GM12878 (cell line): Measurements from ENCODE around the gene SLC12A4. TPM values are rescaled to one million over a fixed set of nuclear protein-coding genes. Genes with fewer than 3 reads are reported as not detected.
A peak's percentile ranks its signal among the peaks of the same experiment; 100 is the strongest.

Source experiments
- ATAC-seq: fragments of 200-7000 bp; cut with Tn5 transposase; 3 replicates; pipeline ENCODE4 v1.9.1; 2020; ENCODE audit warnings: mild to moderate bottlenecking, moderate library complexity
- BruUV-seq: library from RNA; stranded (reverse); fragments of 400-500 nt; replicated peaks from 2 replicates; lab custom pipeline; 2021; lab: Mats Ljungman, UMichigan
- CTCF ChIA-PET: fragments of 300-600 bp; sonication (Branson Sonifier 250); formaldehyde crosslinking; extraction: SDS; loops from one replicate; lab custom pipeline; 2021; ENCODE audit warnings: inconsistent platforms; lab: Yijun Ruan, JAX
- POLR2A ChIA-PET: fragments of 350-600 bp; formaldehyde crosslinking; extraction: SDS; loops from one replicate; lab custom pipeline; 2021; ENCODE audit warnings: inconsistent platforms; lab: Charles Lee
- RAD21 ChIA-PET: fragments of 300-600 bp; sonication (Branson Sonifier 250); formaldehyde crosslinking; loops from one replicate; lab custom pipeline; 2023; ENCODE audit warnings: antibody characterized with exemption; ENCODE audit not compliant: unreplicated experiment; lab: Charles Lee
- SMC1A ChIA-PET: fragments of 300-600 bp; sonication (Branson Sonifier 250); formaldehyde crosslinking; loops from one replicate; lab custom pipeline; 2023; ENCODE audit not compliant: unreplicated experiment, uncharacterized antibody; lab: Charles Lee
- DNase-seq: peaks from one replicate; pipeline ENCODE4 v3.0.0-alpha.2; 2011; ENCODE audit warnings: low read depth, low spot score
- FAIRE-seq: peaks from 3 replicates; lab custom pipeline; 2011; peaks lifted over from hg19 to GRCh38; lab: Jason Lieb, UNC
- H2AFZ ChIP-seq: 2 replicates; pipeline ENCODE4 v1.6.0; 2011; ENCODE audit warnings: low read depth, low read length, control low read depth; ENCODE audit not compliant: control insufficient read depth
- H3K27ac ChIP-seq: 2 replicates; pipeline ENCODE4 v1.5.1; 2011; ENCODE audit warnings: control low read depth; ENCODE audit not compliant: control insufficient read depth, insufficient read depth
- H3K27me3 ChIP-seq, 2 experiments: replicated peaks in 1 of 2; 2 replicates each; pipeline versions ENCODE4 v1.6.0 to v1.6.1; 2011; ENCODE audit warnings: low read length in 1 of 2; ENCODE audit not compliant: control insufficient read depth in 2 of 2, insufficient read depth in 2 of 2
- H3K36me3 ChIP-seq, 2 experiments: 2 replicates each; pipeline ENCODE4 v1.5.1; 2011; ENCODE audit warnings: low read length in 1 of 2; ENCODE audit not compliant: control insufficient read depth in 2 of 2, insufficient read depth in 2 of 2
- H3K4me1 ChIP-seq: 2 replicates; pipeline ENCODE4 v1.6.1; 2011; ENCODE audit warnings: mild to moderate bottlenecking, low read length, moderate library complexity, mixed read lengths; ENCODE audit not compliant: control insufficient read depth, insufficient read depth
- H3K4me2 ChIP-seq: 2 replicates; pipeline ENCODE4 v1.6.0; 2011; ENCODE audit warnings: control low read depth; ENCODE audit not compliant: control insufficient read depth, insufficient read depth
- H3K4me3 ChIP-seq: fragments of 200-600 bp; sonication (generic); 2 replicates; pipeline ENCODE4 v1.5.1; 2016
- H3K79me2 ChIP-seq: 2 replicates; pipeline ENCODE4 v1.6.0; 2011; ENCODE audit warnings: low read length; ENCODE audit not compliant: control insufficient read depth, insufficient read depth
- H3K9ac ChIP-seq: 2 replicates; pipeline ENCODE4 v1.8.0; 2011; ENCODE audit warnings: low read length, control low read depth, mixed read lengths; ENCODE audit not compliant: control insufficient read depth, insufficient read depth
- H3K9me3 ChIP-seq: replicated peaks from 3 replicates; pipeline ENCODE4 v1.5.1; 2011; ENCODE audit warnings: mild to moderate bottlenecking, low read length; ENCODE audit not compliant: control insufficient read depth, insufficient read depth
- H4K20me1 ChIP-seq: 2 replicates; pipeline ENCODE4 v1.6.0; 2011; ENCODE audit not compliant: control insufficient read depth, insufficient read depth
- EED ChIP-seq: sonication (generic); IDR thresholded peaks from 2 replicates; pipeline ENCODE4 v1.6.1; 2016; ENCODE audit warnings: antibody characterized with exemption, low read depth
- IKZF2 ChIP-seq, 2 experiments: fragments of 450-650 bp; IDR thresholded peaks; 2 replicates each; pipeline ENCODE4 v1.6.1; 2017; ENCODE audit warnings: mild to moderate bottlenecking in 2 of 2, moderate library complexity in 2 of 2
- MYC ChIP-seq: IDR thresholded peaks from 2 replicates; pipeline ENCODE4 v1.6.1; 2011; ENCODE audit warnings: mild to moderate bottlenecking, low read length, moderate library complexity, inconsistent platforms; ENCODE audit not compliant: insufficient read depth, insufficient replicate concordance, insufficient read length, severe bottlenecking
- PAX5 ChIP-seq: IDR thresholded peaks from 2 replicates; pipeline ENCODE4 v1.6.1; 2011; ENCODE audit warnings: low read depth, low read length, borderline replicate concordance
- PKNOX1 ChIP-seq: fragments of 450-650 bp; IDR thresholded peaks from 2 replicates; pipeline ENCODE4 v1.6.1; 2016; ENCODE audit warnings: mild to moderate bottlenecking
- POLR2A ChIP-seq: IDR thresholded peaks from 2 replicates; pipeline ENCODE4 v1.6.1; 2011; ENCODE audit warnings: low read depth, mild to moderate bottlenecking, low read length
- POLR2AphosphoS5 ChIP-seq: IDR thresholded peaks from 2 replicates; pipeline ENCODE4 v1.6.1; 2011; ENCODE audit warnings: mild to moderate bottlenecking, low read length, inconsistent platforms
- WGBS: methylation state at CpG from one replicate; pipeline ENCODE4 v1.1.6; 2016; ENCODE audit warnings: low lambda C conversion rate; ENCODE audit not compliant: insufficient replicate concordance, insufficient coverage; ENCODE audit errors: missing lambda C conversion rate; 5-methylcytosine and 5-hydroxymethylcytosine counted together
- in situ Hi-C: fragments of 300-500 bp; cut with MboI; formaldehyde crosslinking; loops from 9 replicates; pipeline ENCODE4 v1.14.3; 2018; ENCODE audit warnings: mixed read lengths
- intact Hi-C: fragments of 100-400 bp; cut with micrococcal nuclease; formaldehyde crosslinking; loops from one replicate; pipeline ENCODE4 v1.14.2; 2022; ENCODE audit not compliant: unreplicated experiment
- polyA plus RNA-seq, 11 experiments: library from polyadenylated mRNA; depleted of rRNA in 4 of 11; unstranded in 6 of 11; stranded (reverse) in 5 of 11; fragments of >200 nt; fragmentation: Nextera tagmentation in 4 of 11; fragmentation: Illumina TruSeq in 1 of 11; extraction: Ambion mirVana in 4 of 11; extraction: Trizol in 1 of 11; gene quantifications; 1 replicate in 1 of 11; 2 replicates in 10 of 11; pipeline versions ENCODE4 v1.2.1 to v1.2.3, GENCODE V29; 2011 to 2016; ENCODE audit warnings: inconsistent platforms in 2 of 11, missing spikeins in 2 of 11, low read depth in 1 of 11
- total RNA-seq, 4 experiments: library from RNA; depleted of rRNA in 3 of 4; stranded (reverse); fragments of >200 nt in 3 of 4; fragmentation: Illumina TruSeq in 1 of 4; extraction: Trizol in 1 of 4; gene quantifications; 2 replicates each; pipeline versions ENCODE4 v1.2.1 to v1.2.3, GENCODE V29; 2013 to 2021
- TF ChIP-seq, protein P1 (sequence below): IDR thresholded peaks from 2 replicates; pipeline ENCODE4 v1.6.1; 2011; ENCODE audit warnings: borderline replicate concordance, low read depth, mild to moderate bottlenecking, moderate library complexity, low read length; ENCODE audit not compliant: insufficient read depth, poor library complexity, severe bottlenecking

SLC12A4 gene
- total and polyA plus RNA-seq, 10 of the 15 experiments (the other 5 are each of a cell fraction or from before 2014, with no cell fraction given) = 0.95 to 39.9 (median 14.2) TPM

DNA sequence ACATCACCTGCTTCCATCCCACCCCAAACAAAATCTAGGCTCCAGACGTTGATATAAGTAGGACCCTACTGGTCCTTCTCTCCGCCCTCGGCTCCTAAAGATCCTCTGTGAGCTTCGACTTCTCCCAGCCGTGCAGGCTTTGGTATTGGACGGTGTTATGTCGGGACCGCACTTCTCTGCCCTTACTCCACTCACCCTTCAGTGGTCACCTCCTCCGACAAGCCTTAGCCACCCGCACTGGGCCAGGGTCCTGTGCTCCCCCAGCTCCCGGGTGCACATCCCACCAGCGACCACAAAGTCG lies 33.4 kb downstream of the SLC12A4 start (continued):
- TF ChIP-seq PKNOX1 (no peak), POLR2A (no peak), MYC (no peak)

DNA sequence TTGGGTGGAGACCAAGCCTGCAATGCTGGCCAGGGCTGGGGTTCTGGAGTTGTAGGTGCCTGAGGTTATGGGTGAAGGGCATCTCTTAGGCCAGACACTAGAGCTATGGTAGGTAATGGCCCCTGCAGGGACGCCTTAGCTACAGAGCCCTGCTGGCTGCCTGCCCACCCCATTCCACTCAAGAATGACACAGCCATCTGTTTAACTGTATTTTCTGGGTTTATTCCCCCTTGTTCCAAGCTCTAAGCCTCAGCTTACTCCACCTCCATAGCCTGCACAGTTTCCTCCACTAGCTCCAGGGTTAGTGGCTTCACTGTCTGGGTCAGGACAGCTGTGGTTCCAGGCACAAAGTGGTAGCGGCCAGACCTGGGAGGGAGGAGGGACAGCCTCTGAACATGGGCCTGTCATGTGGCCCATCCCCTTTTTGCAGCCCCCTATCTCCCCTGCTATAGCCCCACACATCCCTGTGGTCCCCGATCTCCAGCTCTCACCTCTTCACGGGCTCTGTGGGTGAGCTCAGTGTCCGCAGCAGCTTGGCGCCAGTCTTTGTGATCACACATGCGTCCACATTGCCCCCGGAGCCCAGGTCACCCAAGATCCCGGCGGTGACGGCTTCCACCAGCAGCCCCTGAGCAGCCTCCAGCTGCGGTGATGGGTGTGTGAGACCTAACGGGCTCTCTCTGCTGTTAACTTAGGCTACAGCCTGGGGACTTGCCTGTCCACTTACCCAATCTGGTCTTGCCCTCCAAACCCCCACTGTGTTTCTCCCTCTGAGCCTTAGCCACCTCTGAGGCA lies 33.9 kb downstream of the SLC12A4 start:
- ChIA-PET SMC1A (interaction anchor here (0.6 to 1.2 kb wide), 5 partner anchors 31 to 131 kb away, joined by 3 to 4 read pairs (median 3); no protein-coding TSS in a partner anchor), POLR2A (interaction anchor here (0.6 to 2.4 kb wide), 7 partner anchors 38 to 1835 kb away, joined by 3 to 7 read pairs (median 4); no protein-coding TSS in a partner anchor), RAD21 (interaction anchor here (1.0 kb wide), 1 partner anchor 88 kb away, joined by 3 read pairs; the partner anchor contains the start of gene NUTF2), CTCF (interaction anchor here (0.7 to 3.5 kb wide), 8 partner anchors 51 to 413 kb away, joined by 3 to 15 read pairs (median 4); partner anchors contain the start of gene NRN1L)
- Histone ChIP-seq H3K36me3 (peaks cover 21 to 27% of the 10 kb centered on the region in 2 experiments), H3K27me3 (no peaks in the 10 kb centered on the region), H4K20me1 (no peaks in the 10 kb centered on the region), H3K4me2 (peak overlapping the region; percentile 81), H3K27ac (no peak overlapping the region), H3K9me3 (no peaks in the 10 kb centered on the region), H3K9ac (no peak overlapping the region), H2AFZ (no peak overlapping the region), H3K79me2 (peaks cover 31% of the 10 kb centered on the region), H3K4me3 (peak overlapping the region; percentile 67), H3K4me1 (peaks cover 5% of the 10 kb centered on the region)
- BruUV-seq = no TSS peak
- ATAC-seq (no peak), FAIRE-seq (no peak), DNase-seq (no peak)
- in situ Hi-C loops = no loop called here
- intact Hi-C loops = loop anchor here (5.0 kb wide), 1 partner anchor 108 kb away; no protein-coding TSS in a partner anchor
- 95% methylated on average over 13 of the region's 13 CpGs for WGBS
- TF ChIP-seq, protein P1, sequence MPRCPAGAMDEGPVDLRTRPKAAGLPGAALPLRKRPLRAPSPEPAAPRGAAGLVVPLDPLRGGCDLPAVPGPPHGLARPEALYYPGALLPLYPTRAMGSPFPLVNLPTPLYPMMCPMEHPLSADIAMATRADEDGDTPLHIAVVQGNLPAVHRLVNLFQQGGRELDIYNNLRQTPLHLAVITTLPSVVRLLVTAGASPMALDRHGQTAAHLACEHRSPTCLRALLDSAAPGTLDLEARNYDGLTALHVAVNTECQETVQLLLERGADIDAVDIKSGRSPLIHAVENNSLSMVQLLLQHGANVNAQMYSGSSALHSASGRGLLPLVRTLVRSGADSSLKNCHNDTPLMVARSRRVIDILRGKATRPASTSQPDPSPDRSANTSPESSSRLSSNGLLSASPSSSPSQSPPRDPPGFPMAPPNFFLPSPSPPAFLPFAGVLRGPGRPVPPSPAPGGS = no peak
- TF ChIP-seq POLR2AphosphoS5 (0 out of 2 replicates have a peak, but pooled peaks have one; percentile 15), IKZF2 (IDR thresholded peaks at IDR 0.05) (no peak), PAX5 (no peak), EED (no peak)
